Muscle layer of duodenum (tissue), 2 donors: ENCODE measurements around the gene PRKAG2.

Experiments used
- H3K27ac ChIP-seq: one replicate; pipeline ENCODE4 v1.7.0; 2013; ENCODE audit warnings: mild to moderate bottlenecking, low read length
- H3K27me3 ChIP-seq: one replicate; pipeline ENCODE4 v1.7.0; 2013; ENCODE audit warnings: low read depth, mild to moderate bottlenecking, control low read depth, low read length
- H3K36me3 ChIP-seq, 2 donors: one replicate each; pipeline ENCODE4 v1.7.0; 2013; ENCODE audit warnings: low read length in 2 of 2, control low read depth in 1 of 2, mild to moderate bottlenecking in 1 of 2; ENCODE audit not compliant: insufficient read depth in 2 of 2, control insufficient read depth in 1 of 2
- H3K4me1 ChIP-seq, 2 donors: one replicate each; pipeline ENCODE4 v1.7.0; 2013; ENCODE audit warnings: low read length in 2 of 2, mild to moderate bottlenecking in 2 of 2, control low read depth in 1 of 2, moderate library complexity in 1 of 2; ENCODE audit not compliant: insufficient read depth in 2 of 2, control insufficient read depth in 1 of 2
- H3K4me3 ChIP-seq, 2 donors: one replicate each; pipeline ENCODE4 v1.7.0; 2013; ENCODE audit warnings: low read length in 2 of 2, low read depth in 1 of 2, mild to moderate bottlenecking in 1 of 2
- H3K9me3 ChIP-seq, 2 donors: one replicate each; pipeline ENCODE4 v1.7.0; 2013; ENCODE audit warnings: low read length in 2 of 2, control low read depth in 1 of 2, mild to moderate bottlenecking in 1 of 2; ENCODE audit not compliant: control insufficient read depth in 1 of 2
- donor health status: healthy.

PRKAG2 gene

DNA sequence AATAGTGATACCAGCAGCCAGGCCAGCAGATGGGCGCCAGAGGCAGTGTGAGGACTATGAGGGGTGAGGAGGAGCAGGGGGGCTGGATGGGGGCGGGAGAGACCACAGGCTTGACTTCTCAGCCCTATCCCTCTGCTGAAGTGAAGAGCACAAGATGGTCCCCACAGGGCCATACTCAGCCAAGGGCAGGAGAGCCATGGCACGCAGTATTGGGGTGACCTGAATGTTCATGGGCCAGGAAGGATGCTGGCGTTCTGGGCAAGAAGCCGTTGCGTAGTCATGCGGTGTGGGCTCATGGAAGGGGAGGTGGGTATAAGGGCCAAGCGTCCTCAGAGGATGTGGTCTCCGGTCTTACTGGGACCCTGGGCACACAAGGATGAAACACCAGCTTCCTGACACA is 146.3 kb downstream of the PRKAG2 start:
- Histone ChIP-seq H3K9me3 (no peaks in the 10 kb centered on the region), H3K36me3 (no peaks in the 10 kb centered on the region), H3K27ac (no peak overlapping the region), H3K4me3 (no peak overlapping the region), H3K27me3 (no peaks in the 10 kb centered on the region), H3K4me1 (peaks cover 0 to 22% of the 10 kb centered on the region in 2 donors)

DNA sequence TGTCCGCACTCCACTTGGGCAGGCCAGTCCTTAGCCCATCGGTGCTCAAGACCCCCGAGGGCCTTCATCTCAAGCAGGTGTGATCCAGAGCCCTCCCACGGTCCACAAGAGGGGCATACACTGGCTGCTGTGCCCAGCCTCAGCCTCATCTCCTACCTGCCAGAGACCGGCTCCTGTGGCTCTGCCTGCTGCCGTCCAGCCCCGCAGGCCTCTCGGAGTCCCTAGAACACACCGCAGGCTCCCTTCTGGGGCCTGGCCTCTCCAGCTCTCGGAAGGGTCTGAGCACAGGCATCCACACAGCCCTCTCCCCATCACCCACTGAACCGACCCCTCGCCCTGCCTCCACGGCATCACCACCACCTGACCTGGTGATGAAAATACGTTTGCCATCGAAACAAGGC is 147.4 kb downstream of the PRKAG2 start:
- H3K27me3 ChIP-seq = no peaks in the 10 kb centered on the region
- no peaks in the 10 kb centered on the region for H3K9me3 ChIP-seq
- H3K27ac ChIP-seq = no peak overlapping the region
- peaks cover 0 to 24% of the 10 kb centered on the region in 2 donors for H3K4me1 ChIP-seq
- no peaks in the 10 kb centered on the region for H3K36me3 ChIP-seq
- no peak overlapping the region for H3K4me3 ChIP-seq

DNA sequence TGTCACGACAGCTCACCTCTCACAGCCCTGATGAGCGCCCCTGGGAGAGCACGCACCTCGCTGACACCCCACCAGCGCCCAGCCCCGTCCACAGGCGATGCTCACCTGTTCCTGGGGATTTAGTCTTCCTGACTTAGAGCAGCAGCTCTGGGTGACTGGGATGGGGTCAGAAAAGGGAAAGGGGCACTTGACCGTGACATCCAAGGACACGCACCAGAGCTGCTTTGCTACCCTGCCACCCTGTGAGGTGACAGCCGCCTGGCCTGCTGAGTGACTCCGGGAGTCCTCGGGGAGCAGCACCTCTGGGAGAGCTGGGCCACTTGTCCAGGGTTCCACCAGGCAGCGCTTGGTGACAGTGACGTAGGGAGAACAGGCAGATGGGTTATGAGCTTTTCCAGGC is 148.2 kb downstream of the PRKAG2 start:
- Histone ChIP-seq H3K27ac (no peak overlapping the region), H3K4me1 (peaks cover 0 to 24% of the 10 kb centered on the region in 2 donors), H3K4me3 (no peak overlapping the region), H3K27me3 (no peaks in the 10 kb centered on the region), H3K36me3 (no peaks in the 10 kb centered on the region), H3K9me3 (no peaks in the 10 kb centered on the region)

DNA sequence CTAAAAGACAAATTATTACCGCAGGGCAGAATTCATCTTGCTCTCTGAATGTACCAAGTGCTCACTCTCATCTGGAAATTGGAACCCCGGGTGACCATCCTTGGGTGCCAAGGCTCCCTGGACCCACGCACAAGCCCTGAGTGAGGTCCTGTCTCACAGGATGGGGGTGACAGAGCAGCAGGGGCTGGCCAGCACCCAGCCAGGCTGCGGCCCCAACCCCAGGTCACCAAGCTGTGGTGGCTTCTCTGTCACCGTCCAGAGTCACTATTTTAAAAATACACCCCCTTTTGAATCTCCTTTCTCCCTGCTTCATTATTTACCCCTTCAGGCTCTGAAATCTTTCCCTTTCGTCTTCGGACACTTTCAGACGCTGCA is 148.6 kb downstream of the PRKAG2 start:
- peaks cover 0 to 24% of the 10 kb centered on the region in 2 donors for H3K4me1 ChIP-seq
- H3K27ac ChIP-seq = peak overlapping the region; percentile 31
- H3K4me3 ChIP-seq = no peak overlapping the region
- no peaks in the 10 kb centered on the region for H3K9me3 ChIP-seq
- H3K27me3 ChIP-seq = no peaks in the 10 kb centered on the region
- H3K36me3 ChIP-seq = no peaks in the 10 kb centered on the region

DNA sequence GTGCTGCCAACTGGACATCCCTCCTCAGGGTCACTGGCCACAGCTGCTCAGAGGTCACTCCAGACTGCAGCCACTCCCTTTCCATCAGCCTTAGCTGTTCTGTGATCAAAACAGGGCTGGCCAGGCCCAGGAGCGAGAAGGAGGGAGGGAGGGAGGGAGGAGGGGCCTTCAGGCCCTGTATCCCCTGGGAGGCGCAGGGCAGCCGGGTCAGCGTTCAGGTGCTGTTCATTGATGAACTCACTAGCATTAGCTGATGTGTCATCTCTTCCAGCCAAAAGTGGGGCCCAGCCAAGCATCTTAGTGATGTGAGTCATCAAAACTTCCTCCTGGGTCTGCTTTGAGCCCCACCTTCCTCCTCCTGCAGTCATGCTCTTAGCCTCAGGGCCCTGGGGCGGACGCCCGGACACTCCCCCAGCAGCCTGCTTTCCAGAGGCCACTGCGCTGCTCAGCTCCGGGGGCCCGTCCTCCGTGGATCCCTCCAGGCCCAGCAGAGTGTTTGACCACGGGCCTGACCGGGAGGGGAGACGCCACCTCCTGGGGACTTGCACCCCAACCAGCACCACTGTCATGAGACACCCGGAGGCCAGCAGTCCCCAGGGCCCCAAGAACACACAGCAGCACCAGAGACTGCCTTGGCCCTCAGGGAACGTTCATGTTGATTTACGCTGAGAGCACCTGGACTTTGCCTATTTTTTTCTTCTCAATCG is 149.2 kb downstream of the PRKAG2 start:
- Histone ChIP-seq H3K27me3 (no peaks in the 10 kb centered on the region), H3K27ac (peak overlapping the region; percentile 31), H3K36me3 (no peaks in the 10 kb centered on the region), H3K4me1 (peaks cover 0 to 24% of the 10 kb centered on the region in 2 donors), H3K9me3 (no peaks in the 10 kb centered on the region), H3K4me3 (no peak overlapping the region)

DNA sequence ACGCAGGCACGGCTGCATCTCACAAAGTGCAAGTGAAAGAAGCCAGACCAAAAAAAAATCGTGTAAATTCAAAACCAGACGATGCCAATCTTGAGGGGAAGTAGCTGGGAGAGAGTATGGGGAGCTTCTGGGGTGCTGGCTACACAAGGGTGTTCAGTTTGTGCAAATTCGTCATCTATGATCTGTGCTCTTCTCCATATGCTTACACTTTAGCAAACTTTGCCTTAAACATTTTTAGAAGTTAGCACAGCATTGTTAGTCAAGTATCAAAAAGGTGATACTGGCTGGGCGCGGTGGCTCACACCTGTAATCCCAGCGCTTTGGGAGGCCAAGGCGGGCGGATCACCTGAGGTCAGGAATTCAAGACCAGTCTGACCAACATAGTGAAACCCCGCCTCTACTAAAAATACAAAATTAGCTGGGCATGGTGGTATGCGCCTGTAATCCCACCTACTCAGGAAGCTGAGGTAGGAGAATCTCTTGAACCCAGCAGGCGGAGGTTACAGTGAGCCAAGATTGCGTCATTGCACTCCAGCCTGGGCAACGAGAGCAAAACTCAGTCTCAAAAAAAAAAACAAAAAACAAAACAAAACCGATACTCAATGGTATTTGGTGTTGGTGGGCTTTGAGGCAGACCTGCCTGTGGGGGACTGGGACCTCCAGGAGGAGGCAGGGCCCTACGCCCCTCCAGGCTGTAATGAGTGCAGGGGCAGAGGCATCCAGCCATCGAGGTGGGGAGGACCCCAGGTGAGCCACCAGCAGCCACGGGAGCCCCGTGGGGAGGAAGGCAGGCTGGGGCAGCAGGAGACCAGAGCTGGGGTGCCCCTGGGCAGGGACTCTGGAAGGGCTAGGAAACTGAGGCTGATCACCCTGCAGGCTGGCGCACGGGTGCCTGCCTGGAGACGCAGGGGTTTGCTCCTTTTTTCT is 150.0 kb downstream of the PRKAG2 start:
- Histone ChIP-seq H3K4me1 (peaks cover 0 to 24% of the 10 kb centered on the region in 2 donors), H3K4me3 (no peak overlapping the region), H3K27me3 (no peaks in the 10 kb centered on the region), H3K9me3 (no peaks in the 10 kb centered on the region), H3K36me3 (no peaks in the 10 kb centered on the region), H3K27ac (no peak overlapping the region)

DNA sequence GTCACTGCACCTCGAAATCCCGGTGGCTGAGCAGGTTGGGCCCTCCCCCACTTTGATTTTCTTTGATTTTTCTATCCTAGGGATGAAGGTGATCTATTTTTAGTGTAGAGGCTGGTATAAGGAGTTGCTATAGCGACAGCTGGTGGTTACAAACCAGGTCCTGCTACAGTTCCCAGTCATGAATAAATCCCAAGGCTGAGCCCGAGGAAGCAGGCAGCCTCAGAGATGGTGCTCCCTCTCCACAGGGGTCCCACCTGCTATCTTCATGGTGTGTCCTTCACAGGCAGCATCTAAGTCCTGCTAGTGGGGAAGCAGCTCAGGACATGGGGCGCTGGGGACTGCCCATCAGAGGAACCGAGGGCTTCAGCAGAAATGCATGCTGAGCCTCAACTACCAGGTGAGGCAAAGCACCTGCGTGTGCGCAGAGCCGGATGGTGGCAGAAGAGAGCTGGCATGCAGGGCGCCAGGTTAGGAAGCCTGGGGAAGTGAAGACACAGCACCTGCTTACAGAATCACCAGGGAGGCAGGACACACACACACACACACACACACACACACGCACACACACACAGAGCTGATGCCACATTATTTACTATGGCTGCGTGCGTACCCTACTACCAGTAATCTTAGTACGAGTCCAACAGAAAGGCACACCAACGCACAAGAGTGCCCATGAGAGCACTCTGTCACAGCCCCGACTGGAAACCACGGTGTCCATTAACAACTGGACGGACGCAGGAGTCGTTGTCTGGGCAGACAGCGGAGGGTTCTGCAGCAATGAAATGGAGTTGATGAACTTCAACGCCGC is 150.9 kb downstream of the PRKAG2 start:
- Histone ChIP-seq H3K4me1 (peaks cover 0 to 24% of the 10 kb centered on the region in 2 donors), H3K27me3 (no peaks in the 10 kb centered on the region), H3K9me3 (no peaks in the 10 kb centered on the region), H3K4me3 (no peak overlapping the region), H3K36me3 (no peaks in the 10 kb centered on the region), H3K27ac (no peak overlapping the region)

DNA sequence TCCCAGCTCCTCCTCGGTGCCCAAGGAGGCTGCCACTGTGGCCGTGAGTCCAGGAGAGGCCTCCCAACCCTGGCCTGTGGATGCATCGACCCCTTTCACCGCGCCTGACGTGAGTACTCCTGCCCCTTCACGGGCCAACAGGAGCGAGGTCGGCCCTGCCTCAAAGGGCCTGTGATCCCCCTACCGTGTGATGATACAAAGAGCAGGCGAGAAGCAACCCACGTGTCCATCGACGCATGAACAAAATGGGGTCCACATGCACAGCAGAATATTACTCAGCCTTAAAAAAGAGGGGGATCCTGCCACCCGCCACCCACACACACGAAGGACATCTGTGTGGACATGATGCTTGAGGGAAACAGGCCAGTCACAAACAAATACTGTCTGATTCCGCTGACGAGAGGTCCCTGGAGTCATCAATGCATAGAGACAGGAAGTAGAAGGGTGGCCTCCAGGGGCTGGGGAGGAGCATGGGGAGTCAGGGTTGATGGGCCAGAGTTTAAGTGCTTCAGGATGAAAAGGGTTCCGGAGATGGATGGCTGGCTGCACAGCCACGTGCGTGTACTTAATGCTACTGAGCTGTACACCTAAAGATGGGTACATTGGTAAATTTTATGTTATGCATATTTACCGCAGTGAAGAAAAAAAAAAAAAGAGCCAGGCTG is 151.9 kb downstream of the PRKAG2 start:
- Histone ChIP-seq H3K36me3 (no peaks in the 10 kb centered on the region), H3K4me1 (peaks cover 0 to 32% of the 10 kb centered on the region in 2 donors), H3K27ac (no peak overlapping the region), H3K4me3 (no peak overlapping the region), H3K9me3 (no peaks in the 10 kb centered on the region), H3K27me3 (no peaks in the 10 kb centered on the region)

DNA sequence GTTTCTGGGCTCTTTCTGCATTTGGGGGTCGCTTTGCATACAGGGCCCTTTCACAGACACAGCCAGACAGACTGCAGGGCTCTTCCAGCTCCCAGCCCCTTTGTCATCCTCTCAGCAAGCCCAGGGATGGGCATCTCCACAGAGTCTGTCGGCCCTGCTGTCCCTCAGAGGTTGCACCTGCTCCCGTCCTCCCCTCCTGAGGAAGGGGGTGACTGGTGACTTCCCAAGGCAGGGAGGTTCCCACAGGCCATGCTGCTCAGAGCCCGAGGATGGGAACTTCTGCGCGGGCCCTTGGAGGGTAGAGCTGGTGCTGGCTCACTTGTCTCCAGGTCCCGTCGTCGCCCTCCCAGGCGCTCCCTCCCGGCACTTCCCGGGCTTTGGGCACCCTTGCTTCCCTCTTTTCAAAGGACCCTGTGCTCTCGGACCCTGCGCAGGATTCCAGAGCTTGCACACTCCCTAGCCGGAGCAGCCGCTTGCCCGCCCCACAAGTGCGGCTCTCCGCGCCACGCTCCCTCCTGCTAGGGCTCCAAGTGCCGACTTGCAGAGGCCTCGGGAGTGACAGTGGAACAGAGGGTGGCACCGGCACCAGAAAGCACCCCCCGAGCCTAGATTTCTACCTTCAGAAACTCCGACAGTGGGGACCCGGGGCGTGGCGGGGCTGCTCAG is 152.5 kb downstream of the PRKAG2 start:
- Histone ChIP-seq H3K27me3 (no peaks in the 10 kb centered on the region), H3K27ac (no peak overlapping the region), H3K36me3 (no peaks in the 10 kb centered on the region), H3K4me1 (peaks cover 0 to 36% of the 10 kb centered on the region in 2 donors), H3K9me3 (no peaks in the 10 kb centered on the region), H3K4me3 (no peak overlapping the region)

DNA sequence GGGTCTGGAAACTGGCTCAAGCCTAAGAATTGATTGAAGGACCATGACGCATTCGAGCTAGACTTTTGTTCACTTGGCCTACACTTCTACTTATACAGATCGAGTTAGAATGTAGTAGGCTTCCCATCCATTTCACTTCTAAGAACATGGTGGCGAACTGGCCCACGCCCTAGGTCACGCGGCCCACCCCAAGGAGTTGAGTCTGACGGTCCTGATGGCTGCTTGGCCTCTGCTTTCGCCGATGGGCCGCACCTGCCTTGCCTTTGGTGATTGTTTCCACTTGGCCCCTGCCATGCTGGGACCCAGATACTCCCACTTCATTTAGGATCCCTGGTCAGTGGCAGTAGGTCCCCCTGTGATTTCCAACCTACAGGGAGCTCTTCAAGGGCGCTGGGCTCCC is 153.6 kb downstream of the PRKAG2 start:
- H3K9me3 ChIP-seq = no peaks in the 10 kb centered on the region
- H3K36me3 ChIP-seq = no peaks in the 10 kb centered on the region
- H3K27me3 ChIP-seq = no peaks in the 10 kb centered on the region
- H3K27ac ChIP-seq = no peak overlapping the region
- peaks cover 0 to 36% of the 10 kb centered on the region in 2 donors for H3K4me1 ChIP-seq
- no peak overlapping the region for H3K4me3 ChIP-seq
